Thoracic aorta (tissue), 2 donors: ENCODE data around the gene RENBP. TPM values are rescaled to one million over a fixed set of nuclear protein-coding genes. Genes with fewer than 3 reads are reported as not detected.

Source experiments
- ATAC-seq: fragments of 150-250 bp; one replicate; pipeline ENCODE4 v1.8.0; 2017; ENCODE audit warnings: low read depth; ENCODE audit not compliant: insufficient number of reproducible peaks, low FRiP score
- DNase-seq: peaks from one replicate; pipeline ENCODE4 v3.0.0-alpha.2; 2020; ENCODE audit warnings: low spot score
- H3K27ac ChIP-seq, 2 donors: fragments of 200-600 bp; sonication (generic); 1 replicate in 1 of 2; 2 replicates in 1 of 2; pipeline ENCODE4 v1.5.1; 2016; ENCODE audit warnings: mild to moderate bottlenecking in 2 of 2, moderate library complexity in 2 of 2
- H3K27me3 ChIP-seq: fragments of 200-600 bp; sonication (generic); replicated peaks from 2 replicates; pipeline ENCODE4 v1.6.0; 2016; ENCODE audit warnings: mild to moderate bottlenecking; ENCODE audit not compliant: insufficient read depth
- H3K36me3 ChIP-seq: fragments of 200-600 bp; sonication (generic); one replicate; pipeline ENCODE4 v1.5.1; 2016
- H3K4me1 ChIP-seq, 2 donors: fragments of 200-600 bp; sonication (generic); 1 replicate in 1 of 2; 2 replicates in 1 of 2; pipeline versions ENCODE4 v1.5.1 to v1.6.0; 2016; ENCODE audit warnings: low read depth in 2 of 2, mild to moderate bottlenecking in 1 of 2; ENCODE audit not compliant: control insufficient read depth in 1 of 2
- H3K4me3 ChIP-seq: fragments of 200-600 bp; sonication (generic); 2 replicates; pipeline ENCODE4 v1.5.1; 2016; ENCODE audit warnings: mild to moderate bottlenecking
- H3K9me3 ChIP-seq: fragments of 200-600 bp; sonication (generic); 2 replicates; pipeline ENCODE4 v1.5.1; 2016
- CTCF ChIP-seq: fragments of 200-600 bp; sonication (generic); IDR thresholded peaks from one replicate; pipeline ENCODE4 v1.5.1; 2019; ENCODE audit warnings: antibody characterized with exemption
- total RNA-seq, 2 donors: library from RNA; depleted of rRNA; stranded (reverse); fragments of >200 nt; gene quantifications; one replicate each; pipeline versions ENCODE4 v1.1.0 to v1.2.3, GENCODE V29; 2016

RENBP gene
- total RNA-seq, 2 donors from 2014 or later = 11.2 to 21.4 TPM

GRCh38 chrX:153957224-153957623 lies 12.8 kb upstream of the RENBP start:
- Histone ChIP-seq H3K27ac (no peak overlapping the region), H3K36me3 (peaks cover 32% of the 10 kb centered on the region)
- TF ChIP-seq CTCF = no peak

GRCh38 chrX:153956044-153956907 lies 11.8 kb upstream of the RENBP start:
- Histone ChIP-seq H3K27ac (no peak overlapping the region), H3K9me3 (no peaks in the 10 kb centered on the region), H3K27me3 (no peaks in the 10 kb centered on the region), H3K4me1 (peaks cover 0 to 15% of the 10 kb centered on the region in 2 donors), H3K4me3 (no peak overlapping the region), H3K36me3 (peaks cover 25% of the 10 kb centered on the region)
- DNase-seq (no peak), ATAC-seq (no peak)
- no peak for TF ChIP-seq CTCF

More at GRCh38 chrX:153957224-153957623, 12.8 kb upstream of the RENBP start:
- Histone ChIP-seq H3K4me1 (peaks cover 0 to 11% of the 10 kb centered on the region in 2 donors), H3K4me3 (no peak overlapping the region), H3K9me3 (no peaks in the 10 kb centered on the region), H3K27me3 (no peaks in the 10 kb centered on the region)
- no peak for DNase-seq
- no peak for ATAC-seq

GRCh38 chrX:153955228-153955732 lies 10.8 kb upstream of the RENBP start:
- ATAC-seq (no peak), DNase-seq (no peak)
- Histone ChIP-seq H3K4me3 (no peak overlapping the region), H3K27ac (no peak overlapping the region), H3K4me1 (peaks cover 0 to 15% of the 10 kb centered on the region in 2 donors), H3K9me3 (no peaks in the 10 kb centered on the region), H3K36me3 (peaks cover 32% of the 10 kb centered on the region), H3K27me3 (no peaks in the 10 kb centered on the region)
- no peak for TF ChIP-seq CTCF

DNA sequence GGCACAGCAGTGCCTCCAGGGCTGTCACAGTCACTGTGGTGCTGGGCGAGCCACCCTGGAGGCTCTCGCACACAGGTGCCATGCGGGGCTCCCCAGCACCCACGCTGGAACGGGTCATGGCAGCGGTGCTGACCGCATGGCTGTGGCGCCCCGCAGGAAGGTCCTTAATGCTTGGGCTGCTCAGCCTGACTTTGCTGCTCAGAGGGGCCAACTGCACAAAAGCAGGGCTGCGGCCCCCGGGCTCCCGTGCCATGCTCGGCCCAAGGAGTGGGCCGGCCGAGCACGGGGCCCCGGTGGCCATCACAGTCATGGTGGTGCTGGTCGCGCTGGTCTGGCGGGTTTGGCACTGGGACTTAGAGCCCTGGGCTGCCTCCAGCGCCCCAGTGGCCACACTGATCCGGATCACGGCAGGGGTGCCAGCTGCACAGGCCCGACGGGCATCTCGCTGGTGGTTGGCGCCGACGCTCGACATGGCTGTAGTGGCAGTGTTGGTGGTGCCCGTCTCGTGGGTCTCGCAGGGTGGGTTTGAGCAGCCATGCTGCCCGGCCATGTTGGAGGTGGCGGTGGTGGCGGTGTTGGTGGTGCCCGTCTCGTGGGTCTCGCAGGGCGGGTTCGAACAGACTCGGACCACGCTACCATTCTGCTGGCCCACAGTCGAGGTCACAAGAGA lies 10.2 kb upstream of the RENBP start:
- no peak for ATAC-seq
- H3K4me3 ChIP-seq = no peak overlapping the region
- peaks cover 0 to 15% of the 10 kb centered on the region in 2 donors for H3K4me1 ChIP-seq
- H3K27ac ChIP-seq = peak overlapping the region; percentile 76 to 81
- H3K36me3 ChIP-seq = peaks cover 29% of the 10 kb centered on the region
- TF ChIP-seq CTCF = no peak
- DNase-seq = no peak
- no peaks in the 10 kb centered on the region for H3K27me3 ChIP-seq
- no peaks in the 10 kb centered on the region for H3K9me3 ChIP-seq
